Omental fat pad (tissue), 4 donors: Measurements from ENCODE around the gene SYT17. TPM values are rescaled to one million over a fixed set of nuclear protein-coding genes. Genes with fewer than 3 reads are reported as not detected.

ENCODE experiments used
- ATAC-seq: fragments of 150-250 bp; one replicate; pipeline ENCODE4 v1.9.1; 2016; ENCODE audit warnings: mild to moderate bottlenecking, moderate library complexity; ENCODE audit not compliant: low FRiP score
- DNase-seq: peaks from one replicate; pipeline ENCODE4 v3.0.0-alpha.2; 2019; ENCODE audit warnings: low spot score
- CTCF ChIP-seq, 3 donors: fragments of 450-650 bp; IDR thresholded peaks; one replicate each; pipeline ENCODE4 v1.5.1; 2016 to 2017; ENCODE audit warnings: antibody characterized with exemption in 3 of 3, mild to moderate bottlenecking in 3 of 3, moderate library complexity in 2 of 3
- total RNA-seq, 4 donors: library from RNA; depleted of rRNA; stranded (reverse); fragments of >200 nt; gene quantifications; one replicate each; pipeline ENCODE4 v1.1.0, GENCODE V29; 2016

The SYT17 gene
- total RNA-seq, 4 donors from 2014 or later = 3.0 to 15.9 (median 7.1) TPM

GRCh38 chr16:19265380-19265930, 97.4 kb downstream of the SYT17 start:
- ATAC-seq (no peak), DNase-seq (no peak)
- no peak for TF ChIP-seq CTCF (IDR thresholded peaks at IDR 0.05)

GRCh38 chr16:19266774-19267173, 98.7 kb downstream of the SYT17 start:
- no peak for TF ChIP-seq CTCF (IDR thresholded peaks at IDR 0.05)
- ATAC-seq (no peak), DNase-seq (no peak)

- no peak for ATAC-seq
- TF ChIP-seq CTCF (IDR thresholded peaks at IDR 0.05) = no peak
These were observed 101.1 kb downstream of the SYT17 start for GRCh38 chr16:19269098-19269497.

GRCh38 chr16:19274165-19274797, 106.2 kb downstream of the SYT17 start:
- ATAC-seq (no peak), DNase-seq (no peak)
- TF ChIP-seq CTCF (IDR thresholded peaks at IDR 0.05) = no peak

More at GRCh38 chr16:19269098-19269497, 101.1 kb downstream of the SYT17 start:
- no peak for DNase-seq

- ATAC-seq (no peak), DNase-seq (no peak)
- no peak for TF ChIP-seq CTCF (IDR thresholded peaks at IDR 0.05)
These were observed 110.4 kb downstream of the SYT17 start for GRCh38 chr16:19278403-19278802.

- ATAC-seq = no peak
- no peak for DNase-seq
- no peak for TF ChIP-seq CTCF (IDR thresholded peaks at IDR 0.05)
These were observed 113.2 kb downstream of the SYT17 start for GRCh38 chr16:19281246-19281645.

- no peak for DNase-seq
- ATAC-seq = no peak
- TF ChIP-seq CTCF (IDR thresholded peaks at IDR 0.05) = no peak
These were observed 114.1 kb downstream of the SYT17 start for GRCh38 chr16:19282101-19282500.
